Endometrium (tissue), 2 donors: Measurements from ENCODE around the gene OTULIN.

Experiments used
- FAIRE-seq: peaks from 2 replicates; lab custom pipeline; 2012; peaks lifted over from hg19 to GRCh38; lab: Jason Lieb, UNC
- donor health status: control.
- donor health status: control.

Gene OTULIN

GRCh38 chr5:14699159-14699558, 34.6 kb downstream of the OTULIN start:
- no peak for FAIRE-seq

DNA sequence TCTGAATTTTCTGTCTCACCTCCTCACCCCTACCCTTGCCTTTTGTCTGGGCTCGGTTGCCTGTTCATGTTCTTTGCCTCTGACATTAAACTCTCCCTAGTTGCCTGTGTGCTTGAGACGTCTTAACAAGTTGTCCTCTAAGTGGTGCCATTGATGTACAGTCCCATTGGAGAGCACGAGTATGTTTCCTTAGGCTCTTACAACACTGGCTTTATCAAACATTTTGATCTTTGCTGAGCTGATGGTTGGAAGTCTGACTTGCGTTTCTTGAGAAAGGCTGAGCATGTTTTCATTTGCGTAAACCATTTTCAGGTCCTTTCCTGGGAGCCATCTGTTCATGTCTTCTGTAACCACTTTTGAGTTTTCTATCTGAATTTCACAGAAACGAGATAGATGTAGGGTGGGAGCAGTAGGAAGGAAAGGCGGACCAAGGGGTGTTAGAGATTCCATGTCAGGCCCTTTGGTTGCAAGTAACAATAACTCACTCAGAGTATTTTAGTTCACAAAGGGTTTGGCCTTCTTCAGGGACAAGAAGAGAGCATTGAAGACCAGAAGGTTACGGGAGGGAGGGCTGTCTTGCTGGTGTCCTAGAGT, 35.4 kb downstream of the OTULIN start:
- no peak for FAIRE-seq

DNA sequence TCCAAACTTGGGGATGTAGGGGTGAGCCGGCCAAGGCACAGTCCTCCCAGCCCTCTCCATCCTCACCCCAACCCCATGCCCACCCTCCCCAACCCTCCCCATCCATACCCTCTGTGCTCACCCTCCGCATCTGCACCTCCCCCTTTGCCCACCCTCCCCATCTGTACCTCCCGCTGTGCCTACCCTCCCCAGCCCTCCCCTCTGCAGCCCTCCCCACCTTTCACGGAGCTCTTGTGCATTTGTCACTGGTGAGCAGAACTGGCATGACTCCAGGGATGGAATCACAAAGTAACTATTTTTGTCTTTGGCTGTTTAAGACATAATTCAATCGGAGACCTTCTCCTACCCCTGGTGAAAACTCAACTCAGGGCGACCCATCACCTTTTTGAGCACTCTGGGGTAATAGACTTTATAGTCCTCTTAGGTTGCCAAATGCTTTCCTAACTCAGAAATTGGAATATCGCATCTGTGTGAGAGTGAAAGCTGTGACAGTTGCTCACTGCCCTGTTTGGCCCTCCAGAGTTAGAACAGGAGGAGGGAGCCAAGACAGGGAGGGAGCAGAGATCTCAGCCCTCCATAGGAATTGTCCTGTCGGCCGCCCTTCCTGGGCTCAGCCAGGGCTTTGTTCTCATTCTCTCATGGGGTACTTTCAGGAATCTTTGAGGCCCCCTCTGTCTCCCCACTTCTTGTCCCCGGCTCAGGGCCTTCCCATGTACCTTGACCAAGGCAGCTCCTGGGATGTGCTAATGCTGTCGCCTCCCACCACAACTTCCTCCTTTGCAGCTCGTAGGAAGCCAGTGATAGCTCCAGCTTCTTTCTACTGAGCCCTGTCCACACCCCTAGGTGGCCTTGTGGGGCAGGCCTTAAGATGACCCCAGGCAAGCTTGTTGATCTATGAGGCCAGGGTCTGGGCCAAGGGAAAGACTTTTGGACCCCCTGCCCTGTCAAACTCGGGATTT, 36.2 kb downstream of the OTULIN start:
- FAIRE-seq = no peak

DNA sequence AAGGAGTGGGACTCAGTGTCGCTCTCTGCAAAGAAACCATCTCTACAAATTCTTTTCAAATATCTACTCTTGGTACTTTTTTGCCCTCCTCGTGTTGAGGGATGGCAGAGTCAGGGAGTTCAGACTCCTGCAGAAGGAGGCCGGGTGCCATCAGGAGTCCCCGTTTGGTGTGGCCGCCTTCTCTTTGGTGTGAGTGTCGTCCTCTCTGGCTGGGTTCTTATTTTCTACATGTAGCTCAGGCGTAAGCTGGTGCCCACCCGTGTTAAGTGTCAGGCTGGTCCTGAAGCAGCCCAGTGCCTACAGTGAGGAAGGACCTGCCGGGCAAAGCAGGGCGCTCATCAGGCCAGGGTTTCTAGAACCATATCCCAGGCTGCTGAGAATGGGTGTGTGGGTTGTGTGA, 37.0 kb downstream of the OTULIN start:
- FAIRE-seq = no peak

DNA sequence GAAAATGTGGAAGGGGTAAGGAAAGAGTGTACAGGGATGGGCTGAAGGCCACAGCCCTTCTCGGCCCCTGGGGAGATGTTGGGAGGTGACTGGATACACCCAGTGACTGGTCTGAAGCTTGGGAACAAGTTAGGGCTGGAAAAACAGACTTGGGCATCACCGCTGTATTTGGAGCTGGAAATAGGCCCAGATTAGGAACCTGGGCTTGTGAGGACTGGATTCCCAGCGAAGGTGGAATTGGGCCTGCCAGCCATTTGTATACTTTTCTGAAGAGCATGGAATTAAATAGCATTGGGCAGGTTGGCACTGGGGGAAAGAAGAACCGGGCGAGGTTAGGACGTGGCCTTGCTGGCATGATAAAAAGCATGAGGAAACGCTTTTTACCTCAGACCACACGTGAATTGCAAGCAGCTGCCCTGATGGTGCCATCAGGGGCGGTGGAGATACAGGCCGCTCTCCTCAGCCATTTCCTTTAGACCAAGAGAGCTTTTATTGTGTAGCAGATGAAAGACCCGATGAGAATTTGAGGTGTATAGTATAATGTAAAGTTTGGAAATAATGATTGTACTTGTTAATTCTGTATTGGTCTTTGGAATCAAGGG, 37.8 kb downstream of the OTULIN start:
- FAIRE-seq = no peak

DNA sequence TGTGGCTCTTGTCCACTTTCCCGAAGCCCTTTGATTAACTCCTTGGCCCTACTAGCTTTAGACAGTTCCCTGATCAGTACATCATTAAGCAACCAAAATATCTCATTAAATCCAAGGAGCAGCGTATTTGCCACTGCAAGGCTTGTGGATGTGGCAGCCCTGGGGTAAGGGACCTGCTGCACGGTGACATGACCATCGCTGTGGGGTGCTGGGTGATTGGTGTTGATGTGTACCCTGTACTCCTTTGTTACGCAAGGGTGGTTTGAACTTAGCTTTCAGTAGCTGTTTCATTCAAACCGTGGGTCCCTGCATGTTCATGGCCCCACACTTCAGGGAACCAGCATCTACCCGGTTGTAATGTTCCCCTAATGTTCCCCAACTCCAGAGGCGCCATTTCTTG, 41.0 kb downstream of the OTULIN start:
- FAIRE-seq = no peak

- no peak for FAIRE-seq
Measured at GRCh38 chr5:14706615-14707021, 42.1 kb downstream of the OTULIN start.

GRCh38 chr5:14707811-14708390, 43.4 kb downstream of the OTULIN start:
- FAIRE-seq = no peak

DNA sequence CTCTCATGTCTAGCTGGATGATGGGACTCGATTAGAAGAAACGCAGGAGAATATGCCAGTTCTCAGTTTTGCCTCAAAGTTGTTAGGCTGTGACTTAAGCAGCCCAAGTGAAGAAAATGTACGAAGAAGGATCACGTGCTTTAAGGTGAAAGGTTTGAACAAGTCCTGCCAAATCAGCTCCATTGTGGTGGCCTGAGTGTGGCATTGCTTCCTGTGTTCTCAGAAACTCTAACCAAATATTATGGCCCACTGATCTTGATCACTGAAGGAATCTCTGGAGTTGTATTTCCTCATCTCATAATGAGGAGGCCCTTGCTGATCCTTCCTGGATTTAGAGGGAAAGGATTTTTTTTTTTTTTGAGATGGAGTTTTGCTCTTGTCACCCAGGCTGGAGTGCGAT, 44.0 kb downstream of the OTULIN start:
- no peak for FAIRE-seq

GRCh38 chr5:14710313-14710994, 45.9 kb downstream of the OTULIN start:
- no peak for FAIRE-seq

DNA sequence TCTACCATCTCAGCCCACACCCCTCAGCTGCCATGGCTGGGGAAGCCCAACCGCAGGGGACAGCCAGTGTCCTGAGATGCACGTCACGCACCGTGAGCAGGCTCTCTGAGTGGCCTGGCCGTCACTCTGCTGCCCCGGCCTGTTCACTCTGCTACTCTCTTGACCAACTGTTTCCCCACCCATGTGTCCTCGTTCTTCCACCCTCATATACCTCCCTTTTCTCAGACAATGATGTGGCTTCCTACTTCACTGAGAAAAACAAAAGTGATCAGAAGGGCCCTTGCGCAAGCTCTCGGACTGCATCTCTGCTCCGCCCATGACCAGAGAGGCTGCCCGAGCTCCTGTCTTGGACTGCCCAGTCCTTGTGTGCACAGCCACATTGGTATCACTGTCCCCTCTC, 47.6 kb downstream of the OTULIN start:
- no peak for FAIRE-seq

- no peak for FAIRE-seq
Measured at GRCh38 chr5:14712666-14713065, 48.1 kb downstream of the OTULIN start.

DNA sequence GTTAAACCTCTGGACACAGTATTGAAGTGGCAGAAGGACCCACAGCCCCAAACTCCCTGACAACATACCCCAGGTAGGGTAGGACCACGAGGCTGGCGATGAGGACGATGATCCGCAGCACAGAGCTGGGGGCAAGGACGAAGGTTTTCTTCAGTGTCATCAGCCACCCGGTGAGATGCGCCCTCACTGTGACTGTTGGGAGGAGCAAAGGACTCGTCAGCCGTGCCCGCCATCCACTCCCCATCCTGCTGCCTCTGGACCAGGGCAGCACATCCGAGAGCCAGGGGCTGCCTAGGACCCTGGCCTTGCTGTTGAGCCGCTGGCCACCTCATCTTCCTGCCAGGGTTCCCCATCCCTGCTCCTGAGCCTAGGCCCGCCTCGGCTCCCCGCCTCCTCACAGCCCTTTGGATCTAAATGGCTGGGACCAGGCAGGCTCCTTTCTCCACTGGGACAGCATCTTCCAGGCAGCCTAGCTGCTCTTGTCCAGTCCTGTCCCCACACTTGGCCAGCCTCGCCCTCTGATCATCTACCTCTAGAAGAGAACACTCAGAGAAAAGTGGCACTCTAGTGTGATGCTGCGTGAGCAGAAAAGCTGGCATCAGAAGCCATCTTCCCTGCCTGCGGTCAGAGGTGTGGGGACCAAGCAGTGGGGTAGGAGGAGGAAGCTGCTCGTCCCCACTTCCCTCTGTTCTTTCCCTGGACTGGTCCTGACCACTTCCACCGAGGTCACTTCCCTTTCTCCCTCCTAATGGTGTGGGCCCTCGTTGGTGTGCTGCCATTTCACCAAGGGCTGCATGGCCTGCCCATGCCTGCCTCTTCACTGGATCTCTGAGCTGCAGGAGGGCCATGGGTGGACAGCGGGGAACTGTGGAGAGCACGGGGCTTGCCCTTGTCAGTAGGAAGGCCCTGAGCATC, 49.2 kb downstream of the OTULIN start:
- no peak for FAIRE-seq

GRCh38 chr5:14714706-14715105, 50.2 kb downstream of the OTULIN start:
- FAIRE-seq = no peak

GRCh38 chr5:14715481-14715880, 51.0 kb downstream of the OTULIN start:
- FAIRE-seq = no peak

DNA sequence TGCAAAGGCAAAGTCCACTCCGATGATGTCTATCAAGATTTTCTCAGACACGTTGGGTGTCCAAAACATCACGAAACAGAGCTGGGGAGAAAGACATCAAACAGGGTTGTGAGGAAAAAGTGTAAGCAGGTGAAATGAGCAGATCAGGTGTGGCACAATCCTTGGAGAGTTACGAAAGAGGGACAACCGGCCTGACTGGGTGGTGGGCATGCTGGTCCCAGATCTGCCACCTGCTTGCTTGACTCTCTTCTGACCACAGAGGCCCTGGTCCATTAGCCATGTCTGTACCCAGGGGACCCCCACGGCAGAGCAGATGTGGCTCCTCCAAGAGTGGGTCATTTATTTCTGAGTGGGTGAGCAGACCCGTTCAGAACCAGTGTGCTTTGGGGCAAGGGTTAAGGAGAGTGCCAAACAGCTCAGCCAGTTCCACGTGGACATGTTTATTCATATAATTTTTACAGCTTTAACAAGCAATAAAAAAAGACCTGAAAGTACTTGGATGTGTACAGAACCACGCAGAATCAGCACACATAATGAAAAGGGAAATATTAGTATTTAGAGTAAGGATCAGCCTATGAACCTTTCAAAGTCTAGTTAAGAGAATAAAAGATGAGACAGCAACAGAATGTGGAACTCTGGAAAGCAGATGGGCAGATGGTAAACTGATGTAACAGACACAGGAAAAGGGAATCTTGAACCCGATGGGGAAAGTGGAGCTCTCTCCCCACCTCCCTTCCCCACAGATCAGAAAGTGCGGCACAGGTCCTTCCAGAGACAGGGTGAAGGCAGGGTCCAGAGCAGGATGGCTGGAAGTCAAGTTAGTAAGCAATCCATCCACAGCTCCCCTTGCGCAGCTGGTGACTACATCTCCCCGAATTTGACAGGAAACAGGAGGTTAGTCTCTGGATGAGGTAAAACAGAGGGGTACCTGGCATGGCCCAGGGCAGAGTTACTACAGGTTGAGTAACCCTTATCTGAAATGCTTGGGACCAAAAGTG, 52.5 kb downstream of the OTULIN start:
- no peak for FAIRE-seq

GRCh38 chr5:14718778-14719177, 54.3 kb downstream of the OTULIN start:
- no peak for FAIRE-seq

DNA sequence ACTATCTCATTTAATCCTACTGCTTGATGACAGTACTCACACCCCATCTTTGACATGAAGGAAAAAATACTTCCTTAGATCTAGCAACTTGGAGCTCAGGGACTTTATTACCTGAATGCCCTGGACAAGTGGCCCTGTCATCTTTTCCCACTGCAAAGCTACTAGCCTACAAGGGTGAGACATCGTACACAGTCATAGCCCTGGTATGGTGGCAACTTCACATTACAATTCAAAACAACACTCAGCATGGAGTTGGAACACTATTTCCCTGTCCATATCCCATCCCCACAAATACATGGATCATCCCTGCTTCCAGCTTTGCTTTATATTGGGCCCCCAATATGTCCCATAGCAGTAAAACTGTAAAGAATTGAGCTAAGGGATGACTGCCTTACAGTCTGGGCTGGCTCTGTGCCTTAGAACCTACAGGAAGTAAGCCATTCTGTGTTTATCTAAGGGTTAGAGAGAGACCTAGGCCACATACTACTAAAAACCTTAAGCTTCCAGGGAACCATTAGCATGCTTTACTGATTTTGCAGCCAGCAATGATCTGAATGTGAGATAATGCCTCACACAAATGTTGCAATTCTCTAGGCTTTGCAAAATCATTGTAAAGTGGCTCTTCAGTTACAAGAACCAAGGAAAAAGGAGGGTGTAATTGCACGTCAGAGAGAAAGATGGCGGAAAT, 55.9 kb downstream of the OTULIN start:
- no peak for FAIRE-seq

DNA sequence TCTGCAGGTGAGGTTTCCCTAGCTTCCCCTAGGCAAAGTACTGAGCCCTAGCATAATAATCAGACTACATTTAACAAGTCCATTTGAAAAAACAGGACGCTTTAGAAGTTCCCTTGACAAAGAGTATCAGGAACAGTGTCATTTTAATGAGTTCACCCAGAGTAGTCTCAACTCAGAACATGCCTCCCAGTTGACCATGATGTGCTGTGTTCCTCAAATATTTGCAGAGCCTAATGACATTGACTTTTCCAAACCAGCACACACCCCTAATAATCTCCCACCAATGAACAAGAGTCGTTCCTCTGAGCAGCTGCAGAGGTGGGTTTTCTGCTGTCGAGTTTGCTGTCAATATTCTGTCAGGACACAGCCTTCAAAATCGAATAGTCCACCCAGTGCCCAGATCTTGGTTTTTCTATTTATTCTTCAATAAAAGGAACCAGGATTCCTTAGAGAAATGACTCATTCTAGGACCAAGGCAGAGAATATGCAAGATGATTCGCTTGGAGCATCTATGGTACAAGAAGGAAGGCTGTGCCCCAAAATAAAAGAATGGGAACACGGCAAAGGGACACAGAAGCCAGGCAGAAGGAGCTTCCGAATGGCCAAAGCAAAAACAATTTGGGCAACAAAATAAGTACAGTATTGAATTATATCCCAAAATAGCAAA, 57.6 kb downstream of the OTULIN start:
- no peak for FAIRE-seq
